ENCODE results near the gene OR7G1. TPM values are rescaled to one million over a fixed set of nuclear protein-coding genes. Genes with fewer than 3 reads are reported as not detected.
"Not testable (repeated sequence)": the region's sequence is repeated elsewhere in the genome, so short reads cannot be mapped to it uniquely, and the experiment has no call there.

The OR7G1 gene
- total RNA-seq, 1 experiment from 2014 or later = not detected

DNA sequence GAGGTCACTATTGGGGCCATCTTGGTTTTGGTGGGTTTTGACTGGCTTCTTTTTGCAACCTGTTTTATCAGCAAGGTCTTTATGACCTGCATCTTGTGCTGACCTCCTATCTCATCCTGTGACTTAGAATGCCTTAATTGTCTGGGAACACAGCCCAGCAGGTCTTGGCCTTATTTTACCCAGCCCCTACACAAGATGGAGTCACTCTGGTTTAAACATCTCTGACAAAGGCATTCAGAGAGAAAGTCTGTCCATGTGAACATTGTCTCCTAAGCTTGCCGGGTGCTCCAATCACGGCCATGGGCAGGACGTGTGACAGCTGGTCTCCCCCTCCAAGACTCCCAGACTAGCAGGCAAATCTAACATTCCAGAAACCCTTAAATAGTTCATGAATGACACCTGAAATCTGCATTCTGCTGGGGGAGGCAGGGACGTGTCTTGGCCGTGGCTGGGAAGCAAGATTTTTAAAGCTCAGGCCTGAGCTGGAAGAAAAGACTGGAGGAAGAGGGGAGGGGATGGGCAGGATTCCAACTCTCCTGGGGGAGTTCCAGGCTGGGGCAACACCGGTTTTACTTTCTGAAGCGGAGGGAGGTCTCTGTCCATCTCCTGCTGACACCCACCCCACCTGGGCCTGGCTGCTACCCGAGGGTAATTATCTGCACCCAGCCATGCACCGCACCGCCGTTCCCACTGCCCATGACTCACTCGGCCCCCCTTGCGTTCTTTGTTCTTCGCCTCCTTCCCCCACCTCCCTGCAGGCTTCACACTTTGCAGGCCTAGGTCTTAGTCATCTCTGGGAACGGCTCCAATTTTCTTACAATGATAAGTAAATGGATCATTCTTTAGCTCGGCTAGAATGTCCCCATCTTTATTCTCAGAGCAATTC lies 40.3 kb downstream of the OR7G1 start:
- H3K27me3 Mint-ChIP-seq (ENCODE audit: insufficient read depth, unreplicated experiment) = no peaks in the 10 kb centered on the region
- TF ChIP-seq, protein P1, sequence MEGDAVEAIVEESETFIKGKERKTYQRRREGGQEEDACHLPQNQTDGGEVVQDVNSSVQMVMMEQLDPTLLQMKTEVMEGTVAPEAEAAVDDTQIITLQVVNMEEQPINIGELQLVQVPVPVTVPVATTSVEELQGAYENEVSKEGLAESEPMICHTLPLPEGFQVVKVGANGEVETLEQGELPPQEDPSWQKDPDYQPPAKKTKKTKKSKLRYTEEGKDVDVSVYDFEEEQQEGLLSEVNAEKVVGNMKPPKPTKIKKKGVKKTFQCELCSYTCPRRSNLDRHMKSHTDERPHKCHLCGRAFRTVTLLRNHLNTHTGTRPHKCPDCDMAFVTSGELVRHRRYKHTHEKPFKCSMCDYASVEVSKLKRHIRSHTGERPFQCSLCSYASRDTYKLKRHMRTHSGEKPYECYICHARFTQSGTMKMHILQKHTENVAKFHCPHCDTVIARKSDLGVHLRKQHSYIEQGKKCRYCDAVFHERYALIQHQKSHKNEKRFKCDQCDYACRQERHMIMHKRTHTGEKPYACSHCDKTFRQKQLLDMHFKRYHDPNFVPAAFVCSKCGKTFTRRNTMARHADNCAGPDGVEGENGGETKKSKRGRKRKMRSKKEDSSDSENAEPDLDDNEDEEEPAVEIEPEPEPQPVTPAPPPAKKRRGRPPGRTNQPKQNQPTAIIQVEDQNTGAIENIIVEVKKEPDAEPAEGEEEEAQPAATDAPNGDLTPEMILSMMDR (IDR thresholded peaks at IDR 0.05; ENCODE audit: unreplicated experiment) = no peak
- ChIA-PET CTCF (interaction anchor here (0.6 to 1.2 kb wide), 7 partner anchors 12 to 555 kb away, joined by 3 to 11 read pairs (median 3); no protein-coding TSS in a partner anchor), POLR2A (interaction anchor here (0.5 to 1.4 kb wide), 8 partner anchors 19 to 1496 kb away, joined by 3 to 6 read pairs (median 3); partner anchors contain the start of gene MBD3L1)
- peaks cover 6% of the 10 kb centered on the region for H3K36me3 Mint-ChIP-seq (ENCODE audit: insufficient read depth, unreplicated experiment)
- no peaks in the 10 kb centered on the region for H3K9me3 Mint-ChIP-seq (ENCODE audit: unreplicated experiment)
- intact Hi-C loops (cut with micrococcal nuclease) = loop anchor here (1.0 to 10.0 kb wide), 4 partner anchors 243 to 811 kb away; partner anchors contain the start of genes KANK3, MBD3L1 and ZNF558
- peak overlapping the region; percentile 65 for H3K4me3 Mint-ChIP-seq (ENCODE audit: unreplicated experiment)
- H3K27ac Mint-ChIP-seq (ENCODE audit: low read depth, unreplicated experiment) = peak overlapping the region; percentile 57
- BruUV-seq (replicated peaks) = no TSS peak
- peaks cover 14% of the 10 kb centered on the region for H3K4me1 Mint-ChIP-seq (ENCODE audit: insufficient read depth, unreplicated experiment)
- DNase-seq (ENCODE audit: unreplicated experiment) = peak; percentile 100

DNA sequence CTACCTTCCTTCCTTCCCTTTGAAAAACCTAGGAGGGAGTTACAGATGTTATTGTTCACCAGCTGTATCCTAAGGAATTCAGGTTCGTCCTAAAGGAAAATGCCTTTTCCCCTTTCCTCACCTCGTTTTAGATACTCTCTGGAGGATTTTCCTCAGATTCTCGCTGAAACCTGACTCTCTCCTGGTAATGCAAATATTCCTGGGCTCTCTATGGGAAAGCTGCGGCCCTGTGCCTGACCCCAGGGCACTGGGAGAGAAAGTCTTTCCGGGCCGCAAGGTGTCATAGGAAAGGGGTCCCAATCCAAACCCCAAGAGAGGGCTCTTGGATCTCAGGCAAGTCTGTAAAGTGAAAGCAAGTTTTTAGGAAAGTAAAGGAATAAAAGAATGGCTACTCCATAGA lies 41.8 kb downstream of the OR7G1 start:
- peak overlapping the region; percentile 11 for H3K27ac Mint-ChIP-seq (ENCODE audit: low read depth, unreplicated experiment)
- no peaks in the 10 kb centered on the region for H3K9me3 Mint-ChIP-seq (ENCODE audit: unreplicated experiment)
- ChIA-PET CTCF (interaction anchor here (0.6 to 1.1 kb wide), 2 partner anchors 18 to 28 kb away, joined by 4 to 8 read pairs; no protein-coding TSS in a partner anchor), POLR2A (no interaction called here)
- intact Hi-C loops (cut with micrococcal nuclease) = loop anchor here (10.0 kb wide), 3 partner anchors 489 to 809 kb away; partner anchors contain the start of gene KANK3
- DNase-seq (ENCODE audit: unreplicated experiment) = no peak
- TF ChIP-seq, protein P1 (IDR thresholded peaks at IDR 0.05; ENCODE audit: unreplicated experiment) = no peak
- no peak overlapping the region for H3K4me3 Mint-ChIP-seq (ENCODE audit: unreplicated experiment)
- H3K36me3 Mint-ChIP-seq (ENCODE audit: insufficient read depth, unreplicated experiment) = peaks cover 6% of the 10 kb centered on the region
- BruUV-seq (replicated peaks) = no TSS peak
- H3K27me3 Mint-ChIP-seq (ENCODE audit: insufficient read depth, unreplicated experiment) = no peaks in the 10 kb centered on the region
- peaks cover 14% of the 10 kb centered on the region for H3K4me1 Mint-ChIP-seq (ENCODE audit: insufficient read depth, unreplicated experiment)

DNA sequence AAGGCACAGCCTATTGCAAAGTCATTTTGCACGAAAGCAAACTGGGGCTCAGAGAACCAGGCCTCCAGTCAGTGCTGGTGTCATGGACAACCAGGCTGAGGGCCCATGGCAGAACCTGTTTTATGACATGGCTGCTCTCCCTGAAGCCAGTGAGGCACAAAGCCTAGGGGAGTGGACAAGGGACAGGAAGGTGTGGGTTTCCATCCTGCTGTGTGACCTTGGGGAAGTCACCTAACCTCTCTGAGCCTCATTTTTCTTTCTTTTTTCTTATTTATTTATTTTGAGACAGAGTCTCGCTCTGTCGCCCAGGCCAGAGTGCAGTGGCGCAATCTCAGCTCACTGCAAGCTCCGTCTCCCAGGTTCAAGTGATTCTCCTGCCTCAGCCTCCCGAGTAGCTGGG lies 43.8 kb downstream of the OR7G1 start:
- intact Hi-C loops (cut with micrococcal nuclease) = loop anchor here (10.0 kb wide), 3 partner anchors 487 to 807 kb away; partner anchors contain the start of gene KANK3
- H3K9me3 Mint-ChIP-seq (ENCODE audit: unreplicated experiment); H3K27ac Mint-ChIP-seq (ENCODE audit: low read depth, unreplicated experiment); H3K36me3 Mint-ChIP-seq (ENCODE audit: insufficient read depth, unreplicated experiment); POLR2A ChIA-PET; BruUV-seq (replicated peaks); H3K27me3 Mint-ChIP-seq (ENCODE audit: insufficient read depth, unreplicated experiment); DNase-seq (ENCODE audit: unreplicated experiment); H3K4me3 Mint-ChIP-seq (ENCODE audit: unreplicated experiment): not testable (repeated sequence)
- CTCF ChIA-PET = interaction anchor here (0.6 kb wide), 1 partner anchor 10 kb away, joined by 3 read pairs; no protein-coding TSS in a partner anchor
- H3K4me1 Mint-ChIP-seq (ENCODE audit: insufficient read depth, unreplicated experiment) = peaks cover 14% of the 10 kb centered on the region

DNA sequence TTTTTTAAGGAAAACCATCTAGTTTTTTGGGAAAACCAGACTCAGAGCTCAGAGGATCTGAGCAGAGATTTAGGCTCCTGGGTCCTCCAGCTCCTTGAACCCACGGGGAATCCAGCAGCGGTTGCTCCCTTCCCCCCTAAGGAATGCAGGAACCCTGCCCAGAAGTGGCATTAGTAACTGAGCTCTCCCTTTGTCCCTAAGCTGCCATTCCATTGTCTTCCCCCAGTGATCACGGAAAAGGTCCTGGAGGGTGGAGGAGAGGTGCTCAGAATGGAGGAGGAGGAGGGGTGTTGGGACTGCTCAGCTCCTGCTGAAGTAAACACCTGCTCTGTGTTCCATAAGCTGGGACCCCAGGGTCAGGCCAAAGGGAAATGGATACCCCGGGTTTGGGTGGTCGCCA lies 45.5 kb downstream of the OR7G1 start:
- Mint-ChIP-seq H3K27me3 (ENCODE audit: insufficient read depth, unreplicated experiment) (no peaks in the 10 kb centered on the region), H3K4me1 (ENCODE audit: insufficient read depth, unreplicated experiment) (peaks cover 6% of the 10 kb centered on the region), H3K9me3 (ENCODE audit: unreplicated experiment) (no peaks in the 10 kb centered on the region), H3K27ac (ENCODE audit: low read depth, unreplicated experiment) (no peak overlapping the region), H3K36me3 (ENCODE audit: insufficient read depth, unreplicated experiment) (peaks cover 6% of the 10 kb centered on the region), H3K4me3 (ENCODE audit: unreplicated experiment) (no peak overlapping the region)
- intact Hi-C loops (cut with micrococcal nuclease) = loop anchor here (10.0 kb wide), 3 partner anchors 485 to 805 kb away; partner anchors contain the start of gene KANK3
- BruUV-seq (replicated peaks) = no TSS peak
- ChIA-PET POLR2A (interaction anchor here (1.0 kb wide), 1 partner anchor 14 kb away, joined by 3 read pairs; no protein-coding TSS in a partner anchor), CTCF (interaction anchor here (0.6 kb wide), 3 partner anchors 9 to 65 kb away, joined by 3 to 4 read pairs (median 3); no protein-coding TSS in a partner anchor)
- DNase-seq (ENCODE audit: unreplicated experiment) = no peak
- TF ChIP-seq, protein P1 (IDR thresholded peaks at IDR 0.05; ENCODE audit: unreplicated experiment) = no peak
